ENCODE results near the gene TRAPPC14.
"Not testable (repeated sequence)": the region's sequence is repeated elsewhere in the genome, so short reads cannot be mapped to it uniquely, and the experiment has no call there.

The TRAPPC14 gene

DNA sequence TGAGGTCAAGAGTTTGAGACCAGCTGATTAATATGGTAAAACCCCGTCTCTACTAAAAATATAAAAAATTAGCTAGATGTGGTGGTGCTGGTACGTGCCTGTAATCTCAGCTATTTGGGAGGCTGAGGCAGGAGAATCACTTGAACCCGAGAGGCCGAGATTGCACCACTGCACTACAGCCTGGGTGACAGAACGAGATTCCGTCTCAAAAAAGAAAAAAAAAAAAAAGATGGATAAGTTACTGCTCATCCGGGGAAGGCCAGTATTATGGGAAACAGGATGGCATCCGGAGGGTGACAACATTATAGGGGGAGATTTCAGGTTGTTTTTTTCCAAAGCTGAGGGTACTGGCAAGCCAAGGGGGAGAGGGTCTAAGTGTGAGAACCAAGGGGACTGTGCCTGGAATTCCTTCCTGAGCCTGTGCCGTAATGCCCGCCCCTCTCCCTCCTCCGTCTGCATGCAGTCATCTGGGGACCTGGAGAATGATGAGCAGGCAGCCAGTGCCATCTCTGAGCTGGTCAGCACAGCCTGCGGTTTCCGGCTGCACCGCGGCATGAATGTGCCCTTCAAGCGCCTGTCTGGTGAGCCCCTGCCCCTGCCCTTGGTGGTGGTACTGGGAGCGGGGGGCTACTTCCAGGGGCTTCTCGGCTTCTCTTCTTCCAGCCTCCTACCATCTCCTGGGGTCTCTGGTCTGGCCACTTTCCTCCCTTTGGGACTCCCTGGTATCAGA, 5.4 kb downstream of the TRAPPC14 start:
- DNase-seq, result no peak

DNA sequence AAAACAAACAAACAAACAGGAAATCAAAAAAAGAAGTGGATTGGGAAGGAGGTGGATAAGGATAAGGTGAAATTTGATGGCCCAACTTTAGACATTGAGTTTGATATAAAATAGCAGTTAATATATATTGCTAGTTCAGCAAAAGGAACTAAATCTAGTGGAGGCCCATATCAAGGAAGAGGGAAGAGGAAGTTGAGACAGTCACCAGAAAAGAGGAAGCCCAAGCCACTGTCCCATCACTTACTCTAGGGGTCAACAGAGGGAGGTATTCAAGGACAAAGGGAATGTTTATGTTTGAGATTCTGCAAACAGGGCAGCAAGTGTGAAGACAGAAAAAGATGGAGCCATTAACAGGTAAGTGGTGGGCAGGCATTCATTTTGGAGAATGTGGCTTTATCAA, 6.1 kb downstream of the TRAPPC14 start:
- no peak for DNase-seq

DNA sequence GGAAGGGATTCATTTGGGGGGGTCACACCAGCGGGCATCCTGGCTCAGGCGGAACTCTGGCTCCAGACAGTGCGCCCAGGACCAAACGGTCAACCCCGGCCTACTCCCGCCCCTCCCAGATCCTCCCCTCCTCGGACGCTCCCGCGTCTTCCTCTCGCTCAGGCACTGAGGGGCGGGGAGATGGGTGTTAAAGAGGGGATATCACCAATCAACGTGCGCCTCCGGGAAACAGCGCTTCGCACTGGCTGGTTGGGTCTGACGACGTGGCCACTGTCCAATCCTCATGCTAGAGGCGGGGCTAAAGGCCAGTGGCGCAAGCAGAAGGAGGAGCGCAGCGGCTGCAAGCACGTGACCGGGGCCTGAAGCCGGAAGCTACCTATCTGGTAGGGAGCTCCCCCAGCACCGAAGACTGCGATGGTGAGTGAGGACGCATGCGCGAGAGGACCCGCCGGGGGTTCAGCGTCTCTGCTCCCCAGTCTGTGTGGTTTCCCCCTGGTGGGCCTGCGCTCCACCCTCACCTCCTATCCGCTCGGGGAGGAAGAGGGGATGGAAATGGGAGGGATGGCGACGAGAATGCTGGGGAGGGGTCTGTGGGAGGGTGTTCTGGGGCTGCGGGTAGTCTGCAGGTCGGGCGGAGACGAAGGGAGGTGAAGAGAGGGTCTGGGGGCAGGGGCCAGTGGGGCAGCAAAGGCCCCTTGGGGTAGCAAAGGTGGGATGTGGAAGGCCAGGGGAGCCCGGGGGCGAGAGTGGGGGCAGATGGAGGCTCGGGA, 9.8 kb downstream of the TRAPPC14 start, which contains the start of gene LAMTOR4:
LAMTOR4 (plus strand) TSS at position 360 of the 770 bp plus-strand sequence; CDS start at position 415, 55 bp downstream.
- DNase-seq, result peak; percentile 100

DNA sequence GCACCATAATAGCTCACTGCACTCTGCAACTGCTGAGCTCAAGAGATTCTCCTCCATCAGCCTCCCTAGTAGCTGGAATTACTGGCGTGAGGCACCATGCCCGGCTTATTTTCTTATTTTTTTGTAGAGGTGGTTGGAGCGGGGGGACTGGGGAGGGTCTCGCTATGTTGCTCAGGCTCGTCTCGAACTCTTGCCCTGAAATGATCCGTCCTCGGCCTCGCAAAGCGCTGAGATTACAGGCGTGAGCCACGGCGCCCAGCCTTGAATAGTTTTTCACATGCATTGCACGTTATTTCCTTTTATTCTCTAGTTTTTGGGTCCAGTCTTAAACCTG, 10.3 kb downstream of the TRAPPC14 start:
- no peak for DNase-seq

DNA sequence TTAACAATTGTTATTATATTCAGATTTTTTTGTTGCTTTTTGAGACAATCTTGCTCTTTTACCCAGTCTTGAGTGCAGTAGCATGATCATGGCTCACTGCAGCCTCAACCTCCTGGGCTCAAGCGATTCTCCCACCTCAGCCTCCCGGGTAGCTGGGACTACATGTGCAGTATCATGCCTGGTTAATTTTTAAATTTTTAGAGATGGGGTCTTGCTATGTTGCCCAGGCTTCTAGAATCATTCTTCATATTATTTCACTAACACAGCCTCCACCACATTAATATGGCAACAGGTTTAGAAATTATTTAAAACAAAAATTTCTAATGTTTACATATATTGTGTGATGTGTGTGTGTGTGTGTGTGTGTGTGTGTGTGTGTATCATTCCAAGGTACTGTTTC, 11.2 kb downstream of the TRAPPC14 start:
- DNase-seq, result no peak

- not testable (repeated sequence) for DNase-seq
These were observed 12.2 kb downstream of the TRAPPC14 start for GRCh38 chr7:100146350-100146749.

GRCh38 chr7:100142461-100142860, 16.1 kb downstream of the TRAPPC14 start:
- DNase-seq, result no peak

DNA sequence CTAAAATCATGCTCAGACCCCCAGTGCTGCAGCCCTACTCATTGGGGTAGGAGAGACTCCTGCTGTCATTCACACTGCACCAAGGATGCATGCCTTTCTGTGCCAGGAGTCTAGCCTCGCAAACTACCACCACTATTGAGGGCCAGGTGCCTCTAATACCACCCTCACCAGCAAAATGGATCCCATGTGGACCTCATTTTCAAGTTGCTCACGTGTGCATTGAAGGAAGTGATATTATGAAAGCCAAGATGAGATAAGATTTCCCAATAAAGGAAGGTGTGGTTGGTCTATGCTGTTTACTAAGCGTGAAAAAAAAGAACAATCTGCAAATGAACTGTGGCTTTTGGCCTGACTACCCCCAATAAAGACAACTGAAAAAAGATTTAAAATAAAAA, 17.0 kb downstream of the TRAPPC14 start:
- DNase-seq, result no peak

- DNase-seq, result peak; percentile 72
These were observed 20.4 kb downstream of the TRAPPC14 start for GRCh38 chr7:100137851-100138760.

DNA sequence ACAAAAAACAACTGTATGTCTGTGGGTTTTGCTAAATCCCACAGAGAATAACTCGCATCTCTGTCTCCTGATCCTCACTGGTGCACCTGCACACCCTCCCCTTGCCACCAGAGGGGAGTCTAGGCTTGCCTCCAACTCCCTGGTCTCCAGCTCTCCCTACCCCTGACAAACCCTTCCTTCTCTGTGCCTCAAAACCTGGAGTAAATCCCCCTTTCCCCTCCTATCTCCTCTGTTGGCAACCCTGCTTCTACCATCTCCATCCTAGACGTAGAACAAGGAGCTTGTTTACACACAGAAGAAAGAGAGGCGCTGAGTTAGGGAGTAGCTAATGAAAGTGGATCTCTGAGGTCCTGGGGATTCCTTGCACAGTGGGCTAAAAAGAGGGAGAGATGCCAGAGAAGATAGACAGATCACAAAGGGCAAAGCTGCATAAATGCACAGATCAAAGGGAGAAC, 25.8 kb downstream of the TRAPPC14 start:
- peak; percentile 91 for DNase-seq

DNA sequence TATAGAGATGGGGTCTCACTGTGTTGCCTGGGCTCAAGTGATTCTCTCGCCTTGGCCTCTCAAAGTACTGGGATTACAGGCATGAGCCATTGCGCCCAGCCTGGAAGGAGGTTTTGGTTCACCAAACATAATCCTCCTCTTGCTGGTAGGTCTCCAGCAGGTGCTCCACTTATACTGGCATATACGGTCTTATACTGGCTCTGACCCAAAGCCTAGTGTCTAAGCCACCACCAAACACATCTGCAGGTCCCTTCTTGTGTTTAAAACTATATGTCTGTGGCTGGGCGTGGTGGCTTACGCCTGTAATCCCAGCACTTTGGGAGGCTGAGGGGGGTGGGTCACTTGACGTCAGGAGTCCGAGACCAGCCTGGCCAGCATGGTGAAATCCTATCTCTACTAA, 26.4 kb downstream of the TRAPPC14 start:
- DNase-seq, result peak; percentile 69

GRCh38 chr7:100130608-100131453, 27.7 kb downstream of the TRAPPC14 start:
- DNase-seq, result peak; percentile 96

GRCh38 chr7:100130220-100130607, 28.3 kb downstream of the TRAPPC14 start:
- peak; percentile 94 for DNase-seq

DNA sequence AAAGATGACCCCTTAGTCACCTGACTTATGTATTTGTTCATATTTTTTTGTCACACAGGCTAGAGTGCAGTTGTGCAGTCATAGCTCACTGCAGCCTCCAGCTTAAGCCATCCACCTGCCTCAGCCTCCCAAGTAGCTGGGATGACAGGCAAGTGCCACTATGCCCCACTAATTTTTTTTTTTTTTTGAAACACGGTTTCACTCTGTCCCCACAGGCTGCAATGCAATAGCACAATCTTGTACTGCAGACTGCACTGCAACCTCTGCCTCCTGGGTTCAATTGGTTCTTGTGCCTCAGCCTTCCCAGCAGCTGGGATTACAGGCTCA, 29.9 kb downstream of the TRAPPC14 start:
- no peak for DNase-seq

GRCh38 chr7:100127866-100128636, 30.5 kb downstream of the TRAPPC14 start:
- DNase-seq, result peak; percentile 75

DNA sequence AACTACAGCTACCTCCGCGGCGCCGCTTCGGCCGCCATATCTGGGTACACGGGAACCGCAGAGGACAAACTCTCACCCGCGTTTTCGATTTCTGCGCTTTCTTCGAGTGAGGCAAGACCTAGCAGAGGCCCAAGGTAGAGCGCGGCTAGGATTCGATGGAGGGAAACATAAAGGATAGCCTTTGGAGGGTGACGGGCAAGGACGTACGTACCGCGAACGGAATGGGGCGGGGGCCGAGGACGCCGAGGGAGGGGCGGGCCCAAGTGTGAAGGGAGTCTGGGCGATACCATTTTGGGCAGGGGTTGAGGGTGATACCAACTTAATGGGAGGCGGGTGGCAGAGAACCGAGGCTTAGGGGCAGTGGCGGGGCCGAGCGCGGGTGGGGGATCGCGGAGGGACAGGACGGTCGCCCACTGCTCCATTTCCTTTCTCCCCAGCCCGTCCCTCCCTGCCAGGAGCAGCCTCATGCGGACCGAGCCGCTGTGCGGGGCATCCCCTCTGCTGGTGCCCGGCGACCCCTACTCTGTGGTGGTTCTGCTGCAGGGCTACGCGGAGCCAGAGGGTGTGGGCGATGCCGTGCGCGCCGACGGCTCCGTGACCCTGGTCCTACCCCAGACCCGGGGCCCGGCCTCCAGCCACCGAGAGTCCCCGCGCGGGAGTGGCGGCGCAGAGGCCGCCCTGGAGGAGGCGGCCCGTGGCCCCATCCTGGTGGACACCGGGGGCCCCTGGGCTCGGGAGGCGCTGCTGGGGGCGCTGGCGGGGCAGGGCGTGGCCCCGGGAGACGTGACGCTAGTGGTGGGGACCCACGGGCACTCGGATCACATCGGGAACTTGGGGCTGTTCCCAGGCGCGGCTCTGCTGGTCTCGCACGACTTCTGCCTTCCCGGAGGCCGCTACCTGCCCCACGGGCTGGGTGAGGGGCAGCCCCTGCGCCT, 31.3 kb downstream of the TRAPPC14 start, which contains the start of gene MBLAC1:
MBLAC1 (plus strand) TSS at position 37 of the 935 bp plus-strand sequence; CDS start at position 466, 429 bp downstream.
- peak; percentile 98 for DNase-seq

- DNase-seq, result no peak
These were observed 32.1 kb downstream of the TRAPPC14 start for GRCh38 chr7:100126239-100126930.

- DNase-seq, result no peak
These were observed 34.0 kb downstream of the TRAPPC14 start for GRCh38 chr7:100124301-100125230.

Measured in DMS53 (cell line).